Stimulated activated CD4-positive, alpha-beta T cell treated with anti-CD3 and anti-CD28 coated beads, Interleukin-2, amount 100 ng/mL, for 48 hours (primary cell): ENCODE results near the gene CYP2D6.
"Not testable (repeated sequence)": the region's sequence is repeated elsewhere in the genome, so short reads cannot be mapped to it uniquely, and the experiment has no call there.

Experiments
- DNase-seq, 2 donors: peaks; one replicate each; pipeline ENCODE4 v3.0.0-alpha.2; 2020

The CYP2D6 gene

GRCh38 chr22:42156598-42156997 is 26.0 kb upstream of the CYP2D6 start:
- DNase-seq, result no peak

DNA sequence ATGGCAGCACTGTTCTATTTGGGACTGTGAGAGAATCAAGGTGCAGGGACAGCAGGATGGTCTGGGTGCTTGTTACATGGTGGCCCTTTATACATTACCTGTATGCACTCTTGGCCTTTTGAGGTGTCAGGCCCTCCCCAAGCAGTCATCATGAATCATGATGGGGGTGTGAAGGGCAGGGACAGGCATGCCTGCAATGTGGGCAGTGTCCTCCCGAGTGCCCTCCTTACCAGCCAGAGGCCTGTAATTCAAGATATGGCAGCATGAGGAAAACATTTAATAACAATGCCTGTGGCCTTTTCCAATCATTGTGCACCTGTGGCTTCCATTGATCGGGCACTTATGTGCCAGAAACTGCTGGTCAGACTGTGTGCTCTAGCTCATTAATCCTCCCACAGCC is 25.5 kb upstream of the CYP2D6 start:
- DNase-seq, result no peak

GRCh38 chr22:42155053-42155543 is 24.5 kb upstream of the CYP2D6 start:
- no peak for DNase-seq

GRCh38 chr22:42154293-42155052 is 23.9 kb upstream of the CYP2D6 start:
- DNase-seq, result no peak

DNA sequence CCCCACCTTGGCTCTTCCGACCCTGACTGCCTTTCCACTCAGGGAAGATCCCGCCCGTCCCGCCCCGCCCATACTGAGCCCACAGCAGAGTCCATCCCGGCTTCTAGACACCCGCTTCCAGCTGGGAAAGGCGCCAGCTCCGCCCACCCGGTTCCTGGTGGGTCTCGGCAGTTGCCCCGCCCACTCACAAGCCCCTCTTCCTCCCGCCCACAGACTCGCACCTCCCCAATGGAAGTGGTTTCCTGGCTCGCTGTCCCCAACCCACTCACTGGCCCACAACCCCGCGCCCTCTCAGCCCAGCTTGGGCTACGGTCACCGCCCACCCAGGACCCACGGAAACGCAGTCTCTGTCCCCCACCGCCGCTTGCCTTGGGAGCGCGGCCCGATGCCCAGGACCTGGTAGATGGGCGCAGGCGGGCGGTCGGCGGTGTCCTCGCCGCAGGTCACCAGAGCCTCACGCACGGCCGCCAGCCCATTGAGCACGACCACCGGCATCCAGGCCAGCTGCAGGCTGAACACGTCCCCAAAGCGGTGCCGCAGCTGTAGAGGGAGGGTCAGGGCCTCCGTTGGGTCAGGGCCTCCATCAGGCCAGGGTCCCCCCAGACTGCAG is 22.2 kb upstream of the CYP2D6 start:
- DNase-seq, result no peak

GRCh38 chr22:42151924-42152635 is 21.5 kb upstream of the CYP2D6 start:
- no peak for DNase-seq

DNA sequence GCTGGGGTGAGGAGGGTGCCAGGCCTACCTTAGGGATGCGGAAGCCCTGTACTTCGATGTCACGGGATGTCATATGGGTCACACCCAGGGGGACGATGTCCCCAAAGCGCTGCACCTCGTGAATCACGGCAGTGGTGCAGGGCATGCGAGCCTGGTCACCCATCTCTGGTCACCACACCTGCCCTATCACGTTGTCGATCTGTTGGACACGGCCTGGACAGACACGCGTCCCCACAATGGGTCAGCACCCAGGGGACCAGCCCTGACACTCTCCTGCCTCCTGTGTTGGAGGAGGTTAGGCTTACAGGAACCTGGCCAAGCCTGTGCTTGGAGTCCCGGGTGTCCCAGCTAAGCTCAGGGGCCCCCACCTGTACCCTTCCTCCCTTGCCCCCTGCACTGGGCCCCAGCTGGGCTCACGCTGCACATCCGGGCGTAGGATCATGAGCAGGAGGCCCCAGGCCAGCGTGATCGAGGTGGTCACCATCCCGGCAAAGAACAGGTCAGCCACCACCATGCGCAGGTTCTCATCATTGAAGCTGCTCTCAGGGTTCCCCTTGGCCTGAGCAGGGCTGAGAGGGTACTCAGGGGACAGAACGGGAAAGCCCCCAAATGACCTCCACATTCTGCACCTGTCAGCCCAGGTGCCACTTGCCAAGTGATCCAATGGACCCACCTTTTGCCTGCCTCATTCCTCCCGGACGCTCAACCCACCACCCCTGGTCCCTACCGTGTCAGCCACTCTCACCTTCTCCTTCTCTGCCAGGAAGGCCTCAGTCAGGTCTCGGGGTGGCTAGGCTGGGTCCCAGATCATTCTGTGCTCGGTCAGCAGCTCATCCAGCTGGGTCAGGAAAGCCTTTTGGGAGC is 20.3 kb upstream of the CYP2D6 start:
- no peak for DNase-seq

- DNase-seq, result not testable (repeated sequence)
These were observed 19.2 kb upstream of the CYP2D6 start for GRCh38 chr22:42149798-42150197.

DNA sequence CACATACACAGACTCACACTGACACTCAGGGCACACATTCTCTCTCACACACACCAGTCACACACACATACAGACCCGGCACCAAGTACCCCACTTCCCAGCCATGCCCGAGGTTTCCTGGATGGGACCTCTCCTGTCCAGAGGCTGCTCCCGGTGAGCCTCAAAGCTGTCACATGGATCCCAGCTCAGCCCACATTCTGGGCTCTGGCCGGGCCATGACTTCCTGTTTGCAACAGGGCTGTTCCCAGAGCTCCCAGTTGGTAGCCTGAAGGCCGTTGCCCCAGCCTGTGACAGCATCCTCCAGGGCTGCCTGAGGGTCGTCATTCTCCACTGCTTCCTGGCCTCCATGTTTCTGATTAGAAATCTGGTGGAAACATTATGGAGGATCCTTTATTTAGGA is 14.6 kb upstream of the CYP2D6 start:
- no peak for DNase-seq

DNA sequence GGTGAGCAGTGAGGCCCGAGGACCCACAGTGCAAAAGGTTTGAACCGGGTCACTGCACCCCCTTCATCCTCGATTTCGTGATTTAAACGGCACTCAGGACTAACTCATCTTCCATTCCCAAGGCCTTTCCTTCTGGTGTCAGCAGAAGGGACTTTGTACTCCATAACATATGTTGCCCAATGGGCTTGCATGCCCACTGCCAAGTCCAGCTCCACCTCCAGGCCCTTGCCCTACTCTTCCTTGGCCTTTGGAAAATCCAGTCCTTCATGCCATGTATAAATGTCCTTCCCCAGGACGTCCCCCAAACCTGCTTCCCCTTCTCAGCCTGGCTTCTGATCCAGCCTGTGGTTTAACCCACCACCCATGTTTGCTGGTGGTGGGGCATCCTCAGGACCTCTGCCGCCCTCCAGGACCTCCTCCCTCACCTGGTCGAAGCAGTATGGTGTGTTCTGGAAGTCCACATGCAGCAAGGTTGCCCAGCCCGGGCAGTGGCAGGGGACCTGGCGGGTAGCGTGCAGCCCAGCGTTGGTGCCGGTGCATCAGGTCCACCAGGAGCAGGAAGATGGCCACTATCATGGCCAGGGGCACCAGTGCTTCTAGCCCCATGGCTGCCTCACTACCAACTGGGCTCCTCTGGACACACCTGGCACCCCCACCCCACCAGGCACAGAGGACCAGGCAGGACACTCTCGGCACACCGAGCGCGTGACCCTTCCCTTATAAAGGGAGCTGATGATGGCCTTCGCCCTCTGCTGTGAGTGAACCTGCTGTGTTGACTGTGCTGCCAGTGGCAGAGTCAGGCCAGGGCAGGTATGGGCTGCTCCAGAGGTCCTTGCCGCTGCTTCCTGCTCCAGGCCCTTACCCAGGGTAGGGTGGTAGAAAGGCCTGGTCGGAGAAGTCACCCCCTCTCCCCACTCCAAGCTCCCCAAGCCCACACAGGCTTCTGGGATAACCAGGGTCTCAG is 13.5 kb upstream of the CYP2D6 start:
- not testable (repeated sequence) for DNase-seq

GRCh38 chr22:42142771-42143461 is 12.3 kb upstream of the CYP2D6 start:
- no peak for DNase-seq

DNA sequence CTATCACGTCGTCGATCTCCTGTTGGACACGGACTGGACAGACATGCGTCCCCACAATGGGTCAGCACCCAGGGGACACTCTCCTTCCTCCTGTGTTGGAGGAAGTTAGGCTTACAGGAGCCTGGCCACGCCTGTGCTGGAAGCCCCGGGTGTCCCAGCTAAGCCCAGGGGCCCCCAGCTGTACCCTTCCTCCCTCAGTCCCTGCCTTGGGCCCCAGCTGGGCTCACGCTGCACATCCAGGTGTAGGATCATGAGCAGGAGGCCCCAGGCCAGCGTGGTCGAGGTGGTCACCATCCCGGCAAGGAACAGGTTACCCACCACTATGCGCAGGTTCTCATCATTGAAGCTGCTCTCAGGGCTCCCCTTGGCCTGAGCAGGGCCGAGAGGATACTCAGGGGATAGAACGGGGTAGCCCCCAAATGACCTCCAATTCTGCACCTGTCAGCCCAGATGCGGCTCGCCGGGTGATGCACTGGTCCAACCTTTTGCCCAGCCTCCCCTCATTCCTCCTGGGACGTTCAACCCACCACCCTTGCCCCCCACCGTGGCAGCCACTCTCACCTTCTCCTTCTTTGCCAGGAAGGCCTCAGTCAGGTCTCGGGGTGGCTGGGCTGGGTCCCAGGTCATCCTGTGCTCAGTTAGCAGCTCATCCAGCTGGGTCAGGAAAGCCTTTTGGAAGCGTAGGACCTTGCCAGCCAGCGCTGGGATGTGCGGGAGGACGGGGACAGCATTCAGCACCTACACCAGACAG is 10.9 kb upstream of the CYP2D6 start:
- DNase-seq, result not testable (repeated sequence)

GRCh38 chr22:42140153-42140552 is 9.5 kb upstream of the CYP2D6 start:
- DNase-seq, result not testable (repeated sequence)

DNA sequence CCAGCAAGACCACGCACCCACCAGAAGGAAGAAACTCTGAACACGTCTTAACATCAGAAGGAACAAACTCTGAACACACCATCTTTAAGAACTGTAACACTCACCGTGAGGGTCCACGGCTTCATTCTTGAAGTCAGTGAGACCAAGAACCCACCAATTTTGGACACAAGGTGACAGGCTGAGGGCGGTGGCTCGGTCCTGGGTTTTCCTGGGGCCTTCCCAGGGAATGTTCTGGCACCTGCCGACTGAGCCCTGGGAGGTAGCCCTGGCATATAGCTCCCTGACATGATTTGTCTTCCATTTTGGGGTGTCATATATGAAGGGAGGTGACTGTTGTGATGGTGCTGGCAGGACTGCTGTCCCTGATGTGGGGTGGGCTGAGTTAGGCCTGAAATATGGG is 8.9 kb upstream of the CYP2D6 start:
- DNase-seq, result not testable (repeated sequence)

DNA sequence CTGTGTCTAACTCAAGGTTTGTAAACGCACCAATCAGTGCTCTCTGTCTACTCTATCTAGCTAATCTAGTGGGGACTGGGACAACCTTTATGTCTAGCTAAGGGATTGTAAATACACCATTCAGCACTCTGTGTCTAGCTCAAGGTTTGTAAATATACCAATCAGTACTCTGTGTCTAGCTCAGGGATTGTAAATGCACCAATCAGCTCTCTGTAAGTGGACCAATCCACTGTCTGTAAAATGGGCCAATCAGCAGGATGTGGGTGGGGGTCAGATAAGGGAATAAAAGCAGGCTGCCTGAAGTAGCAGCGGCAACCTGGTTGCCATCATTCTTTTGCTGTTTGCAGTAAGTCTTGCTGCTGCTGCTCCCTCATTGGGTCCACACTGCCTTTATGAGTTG is 8.4 kb upstream of the CYP2D6 start:
- DNase-seq, result no peak

DNA sequence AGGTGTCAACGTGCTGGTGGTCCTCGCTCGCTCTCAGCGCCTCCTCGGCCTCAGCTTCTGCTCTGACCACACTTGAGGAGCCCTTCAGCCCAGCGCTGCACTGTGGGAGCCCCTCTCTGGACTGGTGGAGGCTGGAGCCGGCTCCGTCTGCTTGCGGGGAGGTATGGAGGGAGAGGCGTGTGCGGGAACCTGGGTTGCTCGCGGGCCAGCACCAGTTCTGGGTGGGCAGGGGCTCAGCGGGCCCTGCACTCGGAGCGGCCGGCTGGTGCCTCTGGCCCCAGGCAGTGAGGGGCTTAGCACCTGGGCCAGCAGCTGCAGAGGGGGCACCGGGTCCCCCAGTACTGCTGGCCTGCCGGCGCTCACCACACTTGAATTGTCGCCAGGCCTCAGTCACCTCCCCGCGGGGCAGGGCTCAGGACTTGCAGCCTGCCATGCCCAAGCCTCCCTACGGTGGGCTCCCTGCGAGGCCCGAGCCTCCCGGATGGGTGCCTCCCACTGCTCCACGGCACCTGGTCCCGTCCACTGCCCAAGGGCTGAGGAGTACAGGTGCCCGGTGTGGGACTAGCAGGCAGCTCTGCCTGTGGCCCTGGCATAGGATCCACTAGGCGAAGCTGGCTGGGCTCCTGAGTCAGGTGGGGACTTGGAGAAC is 7.6 kb upstream of the CYP2D6 start:
- DNase-seq, result no peak

- not testable (repeated sequence) for DNase-seq
These were observed 5.1 kb upstream of the CYP2D6 start for GRCh38 chr22:42135688-42136087.

- no peak for DNase-seq
These were observed 3.8 kb upstream of the CYP2D6 start for GRCh38 chr22:42134100-42135020.

GRCh38 chr22:42132457-42132856 is 1.8 kb upstream of the CYP2D6 start:
- no peak for DNase-seq
